Activated CD4-positive, CD25-positive, alpha-beta regulatory T cell treated with anti-CD3 and anti-CD28 coated beads, Interleukin-2, amount 50 U/mL, for 24 hours (primary cell): ENCODE measurements around the gene CEMIP2.

ENCODE experiments used
- ATAC-seq, 2 donors: fragments of 150-1000 bp; cut with Tn5 transposase; one replicate each; pipeline ENCODE4 v1.10.0; 2021; ENCODE audit warnings: mild to moderate bottlenecking in 1 of 2, moderate library complexity in 1 of 2

Gene CEMIP2

GRCh38 chr9:71637375-71637774, 130.9 kb downstream of the CEMIP2 start:
- no peak for ATAC-seq

- ATAC-seq, result no peak
These were observed 132.0 kb downstream of the CEMIP2 start for GRCh38 chr9:71636143-71636839.

GRCh38 chr9:71634752-71635151, 133.6 kb downstream of the CEMIP2 start:
- ATAC-seq, result no peak
